Neural crest cell (in vitro differentiated cells): Measurements from ENCODE around the gene LRMDA. TPM values are rescaled to one million over a fixed set of nuclear protein-coding genes. Genes with fewer than 3 reads are reported as not detected.

Source experiments
- microRNA-seq: library from miRNA; unstranded; fragments of <30 nt; microRNA quantifications from one replicate; pipeline ENCODE4, GENCODE V29; 2020
- total RNA-seq: library from RNA; stranded (reverse); gene quantifications from 2 replicates; pipeline ENCODE4 v1.2.1, GENCODE V29; 2021

The LRMDA gene
- total RNA-seq, 1 donor from 2014 or later: 3.1 TPM

Small RNAs within 50 kb of the gene (microRNA-seq; reads per million reads assigned to microRNA genes)
- not detected for gene MIR606

Other genes starting within 250 kb of the LRMDA start
- 197 and 202 TPM in 2 replicates for gene VDAC2, start 220.8 kb upstream of the LRMDA start, total RNA-seq
- gene COMTD1, start 195.7 kb upstream of the LRMDA start, total RNA-seq: 4.7 and 6.3 TPM in 2 replicates
- 14.6 and 15.9 TPM in 2 replicates for gene ZNF503, start 29.9 kb upstream of the LRMDA start, total RNA-seq